ENCODE measurements around the gene FBXO36.
"Not testable (repeated sequence)": the region's sequence is repeated elsewhere in the genome, so short reads cannot be mapped to it uniquely, and the experiment has no call there.

- TF ChIP-seq CTCF (conservative IDR thresholded peaks at IDR 0.05; ENCODE audit: low read depth, low read length); MAZ (IDR thresholded peaks at IDR 0.05; ENCODE audit: borderline replicate concordance, low read depth, low read length); POLR2A (IDR thresholded peaks at IDR 0.05; ENCODE audit: low read depth, low read length); CHD1 (IDR thresholded peaks at IDR 0.05; ENCODE audit: low read depth, low read length); USF2 (IDR thresholded peaks at IDR 0.05; ENCODE audit: low read depth, low read length); RAD21 (IDR thresholded peaks at IDR 0.05; ENCODE audit: low read length); NFE2L2 (IDR thresholded peaks at IDR 0.05; ENCODE audit: low read depth, low read length); ELK1 (IDR thresholded peaks at IDR 0.05; ENCODE audit: borderline replicate concordance, low read depth, low read length); FOS (IDR thresholded peaks at IDR 0.05; ENCODE audit: low read depth, low read length): not testable (repeated sequence)
Observed at GRCh38 chr2:229924541-229924940, 2.2 kb downstream of the FBXO36 start.

All from IMR-90 (cell line).